GM18870 (cell line): Measurements from ENCODE around the gene SLC9A5.

ENCODE experiments used
- ATAC-seq: cut with Tn5 transposase; IDR thresholded peaks from one replicate; pipeline ENCODE4 v1.9.1; 2021; ENCODE audit warnings: moderate library complexity; ENCODE audit not compliant: unreplicated experiment

SLC9A5 gene

GRCh38 chr16:67256701-67257230, 8.0 kb downstream of the SLC9A5 start:
- no peak for ATAC-seq

- ATAC-seq = no peak
Observed at GRCh38 chr16:67257486-67258160, 8.8 kb downstream of the SLC9A5 start.

DNA sequence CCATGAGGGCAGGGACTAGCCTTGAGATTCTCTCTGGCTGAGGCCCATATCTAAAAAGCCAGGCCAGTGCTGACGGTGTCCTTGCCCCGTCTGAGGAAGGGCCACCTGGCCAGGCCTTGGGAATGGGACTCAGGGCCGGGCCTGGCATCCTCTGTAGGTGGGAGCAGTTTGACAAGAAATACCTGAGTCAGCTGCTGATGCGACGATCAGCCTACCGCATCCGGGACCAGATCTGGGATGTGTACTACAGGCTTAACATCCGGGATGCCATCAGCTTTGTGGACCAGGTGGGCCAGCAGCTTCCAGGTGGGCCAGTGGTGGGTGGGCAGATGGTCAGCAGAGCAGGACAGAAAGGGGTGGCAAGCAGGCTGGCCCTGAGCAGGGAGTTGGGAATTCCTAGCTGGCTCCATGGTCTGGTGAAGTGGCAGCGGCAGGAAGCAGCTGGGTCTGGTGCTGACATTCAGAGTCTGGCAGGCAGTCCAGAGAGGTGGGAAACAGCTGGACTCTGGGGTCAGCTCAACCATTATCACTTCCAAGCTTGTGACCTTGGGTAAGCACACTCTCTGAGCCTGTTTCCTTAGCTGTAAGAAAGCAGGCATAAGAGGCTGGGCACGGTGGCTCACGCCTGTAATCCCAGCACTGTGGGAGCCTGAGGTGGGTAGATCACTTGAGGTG, 9.5 kb downstream of the SLC9A5 start:
- no peak for ATAC-seq

- ATAC-seq = no peak
Observed at GRCh38 chr16:67259705-67260104, 10.9 kb downstream of the SLC9A5 start.

GRCh38 chr16:67260426-67261063, 11.8 kb downstream of the SLC9A5 start:
- ATAC-seq = no peak

DNA sequence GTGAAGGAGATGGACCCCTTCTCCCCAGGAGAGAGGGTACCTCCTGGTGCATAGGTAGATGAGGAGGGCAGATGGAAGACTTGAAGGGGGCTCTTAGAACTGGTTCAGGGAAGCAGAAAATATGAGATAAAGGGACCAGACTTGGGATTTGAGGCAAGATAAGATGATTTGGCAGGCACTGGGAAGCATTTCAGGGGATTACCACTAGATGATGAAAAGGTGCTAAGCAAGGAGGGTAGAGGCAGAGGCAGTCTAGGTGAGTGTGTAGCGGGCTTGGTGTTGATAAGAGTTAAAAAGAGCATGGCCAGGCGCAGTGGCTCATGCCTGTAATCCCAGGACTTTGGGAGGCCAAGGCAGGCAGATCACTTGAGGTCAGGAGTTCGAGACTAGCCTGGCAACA, 14.4 kb downstream of the SLC9A5 start:
- ATAC-seq = no peak

DNA sequence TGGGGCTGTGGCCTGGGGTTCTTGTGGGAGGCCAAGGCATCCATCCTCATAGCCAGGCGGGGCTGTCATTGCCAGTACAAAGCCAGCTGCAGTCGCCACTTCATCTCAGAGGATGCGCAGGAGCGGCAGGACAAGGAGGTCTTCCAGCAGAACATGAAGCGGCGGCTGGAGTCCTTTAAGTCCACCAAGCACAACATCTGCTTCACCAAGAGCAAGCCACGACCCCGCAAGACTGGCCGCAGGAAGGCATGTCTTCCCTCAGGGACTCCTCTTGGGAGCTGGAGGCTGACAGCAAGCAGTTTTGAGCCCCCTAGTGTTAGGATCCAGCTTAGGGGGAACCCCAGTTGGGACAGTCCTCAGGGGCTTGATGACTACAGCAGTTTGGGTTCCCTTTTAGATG, 15.5 kb downstream of the SLC9A5 start:
- ATAC-seq = no peak

DNA sequence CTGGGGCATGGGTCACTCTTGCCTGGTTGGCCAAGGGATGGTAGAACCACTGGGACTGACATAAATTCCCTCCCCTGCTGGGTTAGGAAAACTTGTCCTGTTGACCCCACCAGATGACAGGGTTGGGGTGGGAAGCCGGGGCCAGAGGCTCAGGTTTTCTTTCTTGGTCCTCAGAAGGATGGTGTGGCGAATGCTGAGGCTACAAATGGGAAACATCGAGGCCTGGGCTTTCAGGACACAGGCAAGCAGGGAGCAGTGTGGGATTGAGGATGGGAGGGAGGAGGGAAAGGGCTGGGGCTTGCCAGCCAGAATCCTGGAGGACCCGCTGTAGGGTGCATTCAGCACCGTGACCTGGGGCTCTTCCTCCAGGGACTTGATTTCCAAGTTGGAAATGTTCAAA, 16.1 kb downstream of the SLC9A5 start:
- no peak for ATAC-seq

GRCh38 chr16:67265834-67266233, 17.1 kb downstream of the SLC9A5 start:
- no peak for ATAC-seq

DNA sequence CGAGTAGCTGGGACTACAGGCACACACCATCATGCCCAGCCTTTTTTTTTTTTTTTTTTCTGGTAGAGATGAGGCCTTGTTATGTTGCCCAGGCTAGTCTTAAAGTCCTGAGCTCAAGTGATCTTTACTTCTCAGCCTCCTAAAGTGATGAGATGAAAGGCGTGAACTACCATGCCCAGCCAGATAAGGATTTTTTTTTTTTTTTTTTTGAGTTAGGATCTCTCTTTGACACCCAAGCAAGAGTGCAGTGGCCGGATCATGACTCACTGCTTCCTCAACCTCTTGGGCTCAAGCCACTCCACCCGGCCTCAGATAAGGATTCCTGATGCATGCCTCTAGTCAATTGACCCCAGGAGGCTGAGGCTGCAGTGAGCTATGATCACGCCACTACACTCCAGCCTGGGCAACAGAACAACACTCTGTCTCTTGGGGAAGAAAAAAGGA, 19.4 kb downstream of the SLC9A5 start:
- no peak for ATAC-seq

DNA sequence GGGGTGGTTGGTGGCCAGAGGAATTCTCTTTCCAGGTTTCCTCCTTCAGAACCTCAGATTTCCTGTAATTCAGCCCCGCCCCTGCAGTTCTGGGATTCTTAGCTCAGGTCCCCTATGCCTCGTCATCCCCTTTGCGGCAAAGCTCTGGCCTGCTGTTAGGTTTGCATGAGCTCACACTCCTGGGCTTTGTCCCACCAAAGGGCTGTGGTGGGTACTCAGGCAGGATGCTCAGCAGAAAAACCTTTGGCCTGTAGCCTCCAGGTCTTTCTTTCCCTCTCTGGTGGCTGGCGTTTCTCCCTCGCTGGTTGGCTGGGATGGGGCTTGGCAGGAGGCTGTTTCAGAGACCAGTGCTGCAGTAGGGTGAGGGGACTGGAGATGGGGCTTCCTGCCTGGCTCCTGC, 21.0 kb downstream of the SLC9A5 start:
- no peak for ATAC-seq

GRCh38 chr16:67270931-67271338, 22.2 kb downstream of the SLC9A5 start:
- ATAC-seq = no peak

- no peak for ATAC-seq
Observed at GRCh38 chr16:67271446-67271845, 22.7 kb downstream of the SLC9A5 start.

GRCh38 chr16:67275321-67275720, 26.5 kb downstream of the SLC9A5 start:
- ATAC-seq = no peak

DNA sequence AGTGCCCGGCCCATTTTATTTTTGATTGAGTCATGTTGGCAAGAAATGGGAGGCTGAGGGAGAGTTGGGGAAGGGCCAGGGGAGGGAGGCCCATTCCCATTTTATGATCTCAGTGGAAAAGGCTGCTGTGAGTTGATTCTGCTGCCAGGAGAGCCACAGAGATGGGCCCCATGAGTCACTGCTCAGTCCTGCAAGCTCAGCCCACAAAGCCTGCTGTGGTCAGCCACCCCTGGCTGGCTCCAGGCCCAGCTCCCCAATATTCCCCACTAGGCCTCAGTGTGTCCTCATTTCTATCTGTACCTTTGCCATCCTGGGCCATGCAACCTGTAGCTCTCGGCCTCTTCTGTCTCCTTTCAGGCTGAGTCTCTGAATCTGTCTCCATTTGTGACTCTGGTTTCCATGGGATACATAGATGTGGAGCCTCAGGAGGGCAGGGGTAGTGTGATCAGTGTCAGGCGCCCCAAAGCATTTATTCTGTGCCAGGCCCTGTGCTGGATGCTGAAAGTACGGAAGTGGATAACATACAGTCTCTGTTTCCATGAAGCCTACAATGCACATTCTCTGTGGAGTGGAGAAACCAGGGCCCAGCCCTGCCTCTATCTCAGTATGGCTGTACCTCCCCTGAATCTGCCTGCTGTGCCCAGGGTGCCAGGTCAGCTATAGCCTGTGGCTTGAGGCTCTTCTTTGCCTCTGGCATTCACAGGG, 28.7 kb downstream of the SLC9A5 start:
- no peak for ATAC-seq

- no peak for ATAC-seq
Observed at GRCh38 chr16:67277999-67278772, 29.4 kb downstream of the SLC9A5 start.

DNA sequence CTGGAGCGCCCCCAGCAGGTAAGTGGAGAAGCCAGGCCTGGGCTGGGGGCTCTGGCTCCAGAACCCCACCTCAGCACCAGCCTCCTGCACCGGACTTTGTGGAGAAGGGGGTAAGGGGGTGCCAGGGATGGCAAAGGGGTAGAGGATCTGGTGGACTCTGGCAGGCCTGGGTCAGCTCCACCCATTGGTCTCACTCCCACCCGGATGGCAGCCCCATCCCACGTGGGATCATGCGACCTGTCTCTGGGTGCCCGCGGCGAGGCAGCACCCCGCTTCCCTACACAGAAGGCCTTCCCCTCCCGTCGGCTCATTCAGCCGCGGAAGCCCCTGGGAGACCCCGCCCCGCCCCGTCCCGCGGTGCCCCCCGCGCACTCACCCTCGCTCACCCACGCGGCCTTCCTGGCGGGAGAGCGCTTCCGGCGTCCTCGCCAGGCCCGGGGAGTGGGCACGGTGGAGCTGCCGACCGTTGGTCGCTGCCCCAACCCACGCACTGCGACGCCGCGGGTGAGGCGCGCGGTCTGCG, 30.1 kb downstream of the SLC9A5 start:
- ATAC-seq = no peak

- no peak for ATAC-seq
Observed at GRCh38 chr16:67279296-67280089, 30.7 kb downstream of the SLC9A5 start, which contains the start of gene PLEKHG4. TSS of gene PLEKHG4 (plus strand) at chr16:67279532. CDS start at chr16:67280045, 513 bp downstream.
